NCI-H510A treated with DMSO at 0.1 percent for 48 hours (cell line): ENCODE results near the gene ACP3.

Source experiments
- DNase-seq: peaks from one replicate; lab custom pipeline; 2025; lab: John Stamatoyannopoulos, UW

ACP3 gene

DNA sequence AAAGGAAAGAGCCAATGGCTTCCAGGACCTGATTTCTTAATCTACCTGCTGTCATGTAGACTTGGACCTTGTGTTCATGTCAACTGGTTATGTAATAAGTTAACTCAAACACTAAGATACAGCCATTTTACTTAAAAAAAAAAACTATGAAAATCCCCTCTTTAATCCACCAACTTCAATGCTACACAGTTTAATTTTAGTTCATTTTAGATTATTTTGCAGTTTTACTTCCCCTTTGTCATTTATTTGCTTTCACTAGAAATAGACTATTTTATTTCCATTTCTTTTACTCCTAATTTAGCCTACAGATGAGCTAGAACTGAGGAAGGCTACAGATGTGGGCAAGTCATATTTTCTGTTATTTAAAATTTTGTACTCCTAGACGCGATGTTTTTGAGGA is 89.4 kb downstream of the ACP3 start:
- no peak for DNase-seq

DNA sequence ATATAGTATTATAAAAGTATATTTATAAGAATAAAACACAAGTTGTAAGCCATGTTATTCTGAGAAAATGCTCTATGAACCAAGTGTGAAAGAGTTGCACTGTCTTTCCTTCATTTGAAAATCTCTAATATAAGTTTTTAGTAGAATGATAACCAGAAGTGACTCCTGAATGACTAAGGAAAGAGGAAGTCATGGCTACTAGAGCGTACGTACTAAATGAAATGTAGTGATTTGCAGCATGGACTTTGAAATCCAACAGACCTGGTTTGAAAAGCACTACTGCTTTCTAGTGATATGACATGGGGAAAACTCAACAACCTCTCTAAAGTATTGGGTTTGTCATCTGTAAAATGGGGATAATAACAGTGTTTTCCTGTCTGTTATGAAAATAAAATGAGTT is 89.8 kb downstream of the ACP3 start:
- DNase-seq, result no peak
